ENCODE data around the gene UGCG.
"Not testable (repeated sequence)": the region's sequence is repeated elsewhere in the genome, so short reads cannot be mapped to it uniquely, and the experiment has no call there.

The UGCG gene

GRCh38 chr9:111919875-111920274 is 23.3 kb downstream of the UGCG start:
- DNase-seq (ENCODE audit: low read depth, low spot score), result no peak

GRCh38 chr9:111920531-111920930 is 23.9 kb downstream of the UGCG start:
- DNase-seq (ENCODE audit: low read depth, low spot score), result no peak

- DNase-seq (ENCODE audit: low read depth, low spot score), result no peak
Observed at GRCh38 chr9:111922324-111923013, 25.9 kb downstream of the UGCG start.

- no peak for DNase-seq (ENCODE audit: low read depth, low spot score)
Observed at GRCh38 chr9:111924281-111924680, 27.7 kb downstream of the UGCG start.

- no peak for DNase-seq (ENCODE audit: low read depth, low spot score)
Observed at GRCh38 chr9:111925017-111925770, 28.6 kb downstream of the UGCG start.

GRCh38 chr9:111925784-111926183 is 29.2 kb downstream of the UGCG start:
- no peak for DNase-seq (ENCODE audit: low read depth, low spot score)

GRCh38 chr9:111926421-111926875 is 29.8 kb downstream of the UGCG start:
- peak; percentile 24 for DNase-seq (ENCODE audit: low read depth, low spot score)

- DNase-seq (ENCODE audit: low read depth, low spot score), result no peak
Observed at GRCh38 chr9:111928359-111928720, 31.7 kb downstream of the UGCG start.

GRCh38 chr9:111934747-111935146 is 38.1 kb downstream of the UGCG start:
- DNase-seq (ENCODE audit: low read depth, low spot score), result no peak

- DNase-seq (ENCODE audit: low read depth, low spot score), result no peak
Observed at GRCh38 chr9:111936391-111936790, 39.8 kb downstream of the UGCG start.

- DNase-seq (ENCODE audit: low read depth, low spot score), result no peak
Observed at GRCh38 chr9:111937301-111937700, 40.7 kb downstream of the UGCG start.

- DNase-seq (ENCODE audit: low read depth, low spot score), result no peak
Observed at GRCh38 chr9:111937781-111938426, 41.3 kb downstream of the UGCG start.

- no peak for DNase-seq (ENCODE audit: low read depth, low spot score)
Observed at GRCh38 chr9:111938427-111938800, 41.8 kb downstream of the UGCG start.

- no peak for DNase-seq (ENCODE audit: low read depth, low spot score)
Observed at GRCh38 chr9:111939322-111939721, 42.7 kb downstream of the UGCG start.

GRCh38 chr9:111940697-111941096 is 44.1 kb downstream of the UGCG start:
- DNase-seq (ENCODE audit: low read depth, low spot score), result no peak

- DNase-seq (ENCODE audit: low read depth, low spot score), result no peak
Observed at GRCh38 chr9:111943200-111943599, 46.6 kb downstream of the UGCG start.

GRCh38 chr9:111943746-111944145 is 47.1 kb downstream of the UGCG start:
- DNase-seq (ENCODE audit: low read depth, low spot score), result no peak

GRCh38 chr9:111944241-111944866 is 47.7 kb downstream of the UGCG start:
- no peak for DNase-seq (ENCODE audit: low read depth, low spot score)

GRCh38 chr9:111945216-111945615 is 48.6 kb downstream of the UGCG start:
- no peak for DNase-seq (ENCODE audit: low read depth, low spot score)

- not testable (repeated sequence) for DNase-seq (ENCODE audit: low read depth, low spot score)
Observed at GRCh38 chr9:111948109-111948508, 51.5 kb downstream of the UGCG start.

- DNase-seq (ENCODE audit: low read depth, low spot score), result no peak
Observed at GRCh38 chr9:111948951-111949350, 52.3 kb downstream of the UGCG start.

GRCh38 chr9:111949919-111950318 is 53.3 kb downstream of the UGCG start:
- no peak for DNase-seq (ENCODE audit: low read depth, low spot score)

All from activated CD4-positive, CD25-positive, alpha-beta regulatory T cell treated with anti-CD3 and anti-CD28 coated beads, Interleukin-2, amount 50 U/mL, for 16 hours (primary cell).